Thyroid gland (tissue), 4 donors: ENCODE measurements around the gene COL25A1.

ENCODE experiments used
- CTCF ChIP-seq, 6 experiments: fragments of 200-600 bp in 3 of 6; fragments of 450-650 bp in 3 of 6; sonication (generic) in 3 of 6; IDR thresholded peaks; one replicate each; pipeline ENCODE4 v1.5.1; 2016 to 2019; ENCODE audit warnings: antibody characterized with exemption in 6 of 6, mild to moderate bottlenecking in 2 of 6, inconsistent platforms in 1 of 6, moderate library complexity in 1 of 6
- POLR2A ChIP-seq, 2 donors: fragments of 450-650 bp; IDR thresholded peaks; one replicate each; pipeline ENCODE4 v1.6.1; 2017; ENCODE audit warnings: antibody characterized with exemption in 2 of 2, mild to moderate bottlenecking in 2 of 2, moderate library complexity in 1 of 2

GRCh38 chr4:108893468-108893867, 409.0 kb downstream of the COL25A1 start:
- TF ChIP-seq CTCF (IDR thresholded peaks at IDR 0.05) (no peak), POLR2A (IDR thresholded peaks at IDR 0.05) (no peak)
